HepG2 (cell line): ENCODE data around the gene PLA2G4A. TPM values are rescaled to one million over a fixed set of nuclear protein-coding genes. Genes with fewer than 3 reads are reported as not detected.

Experiments
- ADNP ChIP-seq: sonication (generic); formaldehyde crosslinking; IDR thresholded peaks from 2 replicates; pipeline ENCODE4 v1.4.0; 2020; ENCODE audit warnings: missing genetic modification reagents
- RORA ChIP-seq: sonication (generic); formaldehyde crosslinking; IDR thresholded peaks from 2 replicates; pipeline ENCODE4 v1.5.0; 2020; ENCODE audit warnings: mild to moderate bottlenecking, missing genetic modification reagents, moderate library complexity
- ZHX2 ChIP-seq, 2 experiments: sonication (generic) in 1 of 2; formaldehyde crosslinking in 1 of 2; IDR thresholded peaks; 2 replicates each; pipeline versions ENCODE4 v1.6.1 to v1.9.0; 2014 to 2022; ENCODE audit warnings: antibody characterized with exemption in 1 of 2, borderline replicate concordance in 1 of 2, inconsistent platforms in 1 of 2, low read depth in 1 of 2, missing genetic modification reagents in 1 of 2
- ZMAT3 ChIP-seq: sonication (generic); formaldehyde crosslinking; conservative IDR thresholded peaks from 2 replicates; pipeline ENCODE4 v1.7.0; 2021; ENCODE audit warnings: missing genetic modification reagents
- ZNF547 ChIP-seq: sonication (generic); formaldehyde crosslinking; IDR thresholded peaks from 2 replicates; pipeline ENCODE4 v1.5.1; 2020; ENCODE audit warnings: mild to moderate bottlenecking, missing genetic modification reagents
- polyA plus RNA-seq, 8 experiments: library from polyadenylated mRNA; depleted of rRNA in 3 of 8; stranded (reverse) in 7 of 8; unstranded in 1 of 8; fragments of >200 nt; fragmentation: Illumina TruSeq in 4 of 8; extraction: Trizol in 4 of 8; gene quantifications; 2 replicates each; pipeline versions ENCODE4 v1.2.1 to v1.2.3, GENCODE V29; 2011 to 2016; ENCODE audit warnings: low read depth in 4 of 8, missing spikeins in 1 of 8, mixed read lengths in 1 of 8; ENCODE audit not compliant: insufficient read depth in 1 of 8
- total RNA-seq, 5 experiments: library from RNA; depleted of rRNA; stranded (reverse); fragments of >200 nt; fragmentation: Illumina TruSeq; extraction: Trizol; gene quantifications; 2 replicates each; pipeline ENCODE4 v1.2.3, GENCODE V29; 2016; ENCODE audit warnings: low read depth in 1 of 5
- TF ChIP-seq, protein P1 (sequence below): sonication (generic); formaldehyde crosslinking; conservative IDR thresholded peaks from 2 replicates; pipeline ENCODE4 v1.4.0; 2020; ENCODE audit warnings: missing genetic modification reagents

Gene PLA2G4A
- total and polyA plus RNA-seq, 2 of the 13 experiments (the other 11 are each of a cell fraction or from before 2014, with no cell fraction given): not detected

DNA sequence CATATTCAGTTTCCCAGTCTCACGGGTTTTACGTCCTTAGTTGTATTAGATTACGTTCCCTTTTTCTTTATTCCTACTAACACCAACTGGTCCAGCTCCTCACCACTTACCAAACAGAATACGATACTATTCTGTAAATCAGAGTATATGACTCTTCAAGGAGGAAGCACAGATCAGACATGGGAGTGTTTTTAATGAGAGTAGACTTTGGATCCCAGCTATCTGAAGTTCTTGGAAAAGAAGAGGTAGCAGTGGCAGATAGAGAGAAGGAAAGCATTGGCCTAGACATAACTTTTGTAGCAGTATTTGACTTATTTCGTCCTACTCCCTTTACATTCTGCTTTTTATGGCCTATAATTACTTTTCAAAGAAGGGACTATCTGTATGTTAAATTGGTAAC lies 24.1 kb upstream of the PLA2G4A start (continued):
- TF ChIP-seq ZHX2 (IDR thresholded peaks at IDR 0.05; ENCODE audit: low read depth) (no peak), ZHX2 (CRISPR knock-in tag; IDR thresholded peaks at IDR 0.05; ENCODE audit: borderline replicate concordance) (no peak), ADNP (CRISPR knock-in tag) (no peak), RORA (no peak), ZNF547 (CRISPR knock-in tag) (no peak), ZMAT3 (CRISPR knock-in tag) (no peak)
- TF ChIP-seq, protein P1, sequence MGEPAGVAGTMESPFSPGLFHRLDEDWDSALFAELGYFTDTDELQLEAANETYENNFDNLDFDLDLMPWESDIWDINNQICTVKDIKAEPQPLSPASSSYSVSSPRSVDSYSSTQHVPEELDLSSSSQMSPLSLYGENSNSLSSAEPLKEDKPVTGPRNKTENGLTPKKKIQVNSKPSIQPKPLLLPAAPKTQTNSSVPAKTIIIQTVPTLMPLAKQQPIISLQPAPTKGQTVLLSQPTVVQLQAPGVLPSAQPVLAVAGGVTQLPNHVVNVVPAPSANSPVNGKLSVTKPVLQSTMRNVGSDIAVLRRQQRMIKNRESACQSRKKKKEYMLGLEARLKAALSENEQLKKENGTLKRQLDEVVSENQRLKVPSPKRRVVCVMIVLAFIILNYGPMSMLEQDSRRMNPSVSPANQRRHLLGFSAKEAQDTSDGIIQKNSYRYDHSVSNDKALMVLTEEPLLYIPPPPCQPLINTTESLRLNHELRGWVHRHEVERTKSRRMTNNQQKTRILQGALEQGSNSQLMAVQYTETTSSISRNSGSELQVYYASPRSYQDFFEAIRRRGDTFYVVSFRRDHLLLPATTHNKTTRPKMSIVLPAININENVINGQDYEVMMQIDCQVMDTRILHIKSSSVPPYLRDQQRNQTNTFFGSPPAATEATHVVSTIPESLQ (CRISPR knock-in tag): no peak
